ENCODE data around the gene SRD5A1. TPM values are rescaled to one million over a fixed set of nuclear protein-coding genes. Genes with fewer than 3 reads are reported as not detected.
A peak's percentile ranks its signal among the peaks of the same experiment; 100 is the strongest.

SRD5A1 gene, protein sequence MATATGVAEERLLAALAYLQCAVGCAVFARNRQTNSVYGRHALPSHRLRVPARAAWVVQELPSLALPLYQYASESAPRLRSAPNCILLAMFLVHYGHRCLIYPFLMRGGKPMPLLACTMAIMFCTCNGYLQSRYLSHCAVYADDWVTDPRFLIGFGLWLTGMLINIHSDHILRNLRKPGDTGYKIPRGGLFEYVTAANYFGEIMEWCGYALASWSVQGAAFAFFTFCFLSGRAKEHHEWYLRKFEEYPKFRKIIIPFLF
- 17.8 TPM for polyA plus RNA-seq (2013, experiment 1 of 2; ENCODE audit: insufficient read length)
- 16.4 TPM for polyA plus RNA-seq (2013, experiment 2 of 2; ENCODE audit: insufficient read length)

- peak; percentile 88 for DNase-seq
Observed at GRCh38 chr5:6632888-6633468, at the start of gene SRD5A1, which contains the start of gene NSUN2. Gene SRD5A1, plus strand, starts transcription at chr5:6633440. Its CDS starts 137 bp downstream, at chr5:6633577. Gene NSUN2, minus strand, starts transcription at chr5:6633044. Its CDS starts 65 bp downstream, at chr5:6632979.

DNA sequence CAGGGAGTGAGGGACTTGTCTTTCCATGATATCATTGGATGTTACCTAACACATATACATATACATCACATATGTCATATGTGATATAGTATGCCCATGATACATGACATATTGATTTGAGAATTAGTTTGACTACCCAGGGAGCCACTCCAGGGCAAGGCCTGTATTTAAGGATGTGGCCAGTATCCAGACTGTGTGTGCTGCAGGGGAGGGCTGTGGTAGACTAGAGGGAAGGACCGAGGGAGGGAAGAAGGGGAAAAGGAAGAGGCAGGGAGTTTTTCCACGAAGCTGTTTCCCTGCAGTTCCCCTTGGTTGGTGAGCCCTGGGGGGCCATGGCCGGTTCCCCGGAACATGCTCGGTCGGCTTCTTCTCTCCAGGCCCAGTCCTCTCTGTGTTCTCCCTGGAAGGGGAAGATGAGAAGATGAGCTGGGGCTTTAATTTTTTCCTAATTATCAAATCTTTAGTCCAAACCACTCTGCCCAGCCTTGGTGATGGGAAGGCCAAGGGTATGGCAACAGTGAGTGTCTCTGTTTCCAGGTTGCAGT is 49.1 kb upstream of the SRD5A1 start:
- no peak for DNase-seq

- DNase-seq = no peak
Observed at GRCh38 chr5:6584727-6585126, 48.5 kb upstream of the SRD5A1 start.

GRCh38 chr5:6585168-6585567 is 48.1 kb upstream of the SRD5A1 start:
- DNase-seq = no peak

GRCh38 chr5:6585939-6586646 is 47.1 kb upstream of the SRD5A1 start:
- no peak for DNase-seq

- no peak for DNase-seq
Observed at GRCh38 chr5:6586647-6587042, 46.6 kb upstream of the SRD5A1 start.

DNA sequence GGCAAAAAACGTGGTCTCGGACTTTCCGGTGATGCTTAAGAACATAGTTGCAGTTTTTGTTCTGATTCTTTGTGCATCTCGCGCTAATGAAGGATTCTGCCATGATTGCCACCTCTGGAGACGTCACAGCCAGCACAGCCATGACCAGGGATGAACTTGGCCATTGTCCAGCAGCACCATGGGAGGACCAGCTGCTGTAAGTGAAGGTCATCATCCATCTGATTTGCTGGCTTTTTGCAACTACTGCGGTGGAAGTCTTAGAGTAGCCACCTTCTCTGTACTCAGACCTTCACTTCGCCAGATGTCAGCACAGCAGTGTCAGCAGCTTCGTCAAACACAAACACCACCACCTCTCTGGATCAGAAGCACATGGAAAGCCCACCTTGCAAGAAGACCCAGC is 46.1 kb upstream of the SRD5A1 start:
- DNase-seq = no peak

- DNase-seq = no peak
Observed at GRCh38 chr5:6590581-6590980, 42.7 kb upstream of the SRD5A1 start.

GRCh38 chr5:6591671-6592288 is 41.5 kb upstream of the SRD5A1 start:
- DNase-seq = no peak

DNA sequence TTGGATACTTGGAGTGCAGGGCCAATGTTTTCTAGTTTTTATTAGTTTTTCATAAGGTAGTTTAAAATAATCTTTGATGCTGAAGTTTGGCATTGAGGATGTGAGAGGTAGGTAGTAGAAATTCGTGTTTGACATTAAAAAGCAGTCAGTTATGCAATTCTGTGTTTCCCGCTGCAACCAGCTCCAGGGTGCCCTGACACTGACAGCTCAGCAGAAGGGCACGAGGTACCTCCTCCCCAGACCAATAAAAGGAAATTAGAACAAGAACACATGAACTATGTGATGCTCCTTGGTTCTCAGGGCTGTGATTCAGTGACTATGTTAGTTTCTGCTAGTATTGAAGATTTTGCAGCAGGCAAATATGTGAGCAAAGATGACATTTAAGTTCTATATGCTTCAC is 40.6 kb upstream of the SRD5A1 start:
- DNase-seq = no peak

DNA sequence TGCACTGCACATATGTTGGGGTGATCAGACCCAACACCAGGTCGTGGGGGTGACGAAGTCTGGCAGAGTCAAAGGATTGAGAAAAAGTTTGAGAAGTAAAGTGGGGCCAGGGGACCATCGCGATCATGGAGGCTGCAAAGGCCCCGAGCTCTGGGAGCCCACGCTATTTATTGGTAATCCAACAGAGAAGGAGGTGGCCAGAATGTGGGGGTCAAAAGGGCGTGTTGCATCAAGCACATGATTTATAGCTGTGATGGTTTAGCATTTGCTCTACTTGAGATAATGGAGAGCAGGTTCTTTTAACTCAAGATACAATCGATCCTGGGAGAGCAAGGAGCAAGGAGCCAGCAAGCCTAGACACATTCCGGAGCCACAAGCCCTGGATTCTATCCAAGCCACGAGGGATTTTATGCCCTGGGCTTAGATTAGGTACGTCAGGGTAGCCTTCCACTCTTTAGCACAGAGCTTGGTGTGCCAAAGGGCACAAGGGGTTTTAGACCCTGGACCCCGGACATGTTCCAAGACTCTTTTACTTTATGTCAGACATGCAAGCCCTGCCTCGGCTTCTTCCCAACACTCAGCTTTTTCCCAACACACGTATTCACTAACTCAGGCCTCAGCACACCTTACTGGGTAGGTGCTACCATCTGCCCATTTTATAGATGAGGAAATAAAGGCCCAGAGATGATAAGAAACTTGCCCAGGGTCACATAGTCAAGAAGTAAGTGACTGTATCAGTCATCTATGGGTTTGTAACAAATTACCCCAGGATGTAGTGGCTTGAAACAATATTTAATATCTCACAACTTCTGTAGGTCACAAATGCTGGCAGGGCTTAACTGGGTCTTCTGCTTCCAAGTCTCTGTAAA is 39.9 kb upstream of the SRD5A1 start:
- no peak for DNase-seq

DNA sequence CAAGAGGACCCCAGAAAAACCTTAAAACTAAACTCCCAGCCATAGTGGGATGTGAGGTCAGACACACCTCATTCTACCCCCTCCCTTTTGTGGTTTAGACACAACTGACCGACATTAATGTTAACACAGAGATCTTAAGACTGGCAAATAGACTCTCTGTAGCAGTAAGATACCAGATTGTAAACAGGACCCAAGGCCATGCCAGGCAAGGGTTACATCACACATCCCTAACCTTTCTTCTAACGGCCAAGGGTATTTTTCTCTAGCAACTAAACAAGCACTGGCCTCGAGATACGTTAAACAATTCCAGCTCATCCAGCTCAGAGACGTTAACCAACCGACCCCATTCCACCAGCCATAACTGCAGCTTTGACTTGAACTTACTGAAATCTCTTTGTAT is 39.2 kb upstream of the SRD5A1 start:
- DNase-seq = no peak

DNA sequence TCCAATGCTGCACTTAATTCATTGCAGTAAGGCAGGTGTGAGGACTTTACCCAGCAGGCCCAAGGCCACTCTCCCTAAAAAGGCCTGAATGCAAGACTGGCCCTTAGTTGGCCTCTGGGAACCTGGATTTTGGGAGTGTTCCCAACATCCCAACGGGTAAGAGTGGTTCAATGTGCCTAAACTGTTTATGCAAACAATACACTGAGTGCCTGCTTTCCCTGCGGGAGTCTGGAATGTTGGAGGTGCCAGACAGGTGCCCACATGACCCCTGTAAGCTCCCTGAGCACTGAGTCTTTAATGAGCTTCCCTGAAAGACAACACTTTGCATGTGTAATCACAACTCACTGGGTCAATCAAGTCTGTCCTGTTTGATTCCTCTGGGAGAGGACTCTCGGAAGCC is 37.8 kb upstream of the SRD5A1 start:
- no peak for DNase-seq

- no peak for DNase-seq
Observed at GRCh38 chr5:6596388-6596787, 36.9 kb upstream of the SRD5A1 start.

- no peak for DNase-seq
Observed at GRCh38 chr5:6597557-6597956, 35.7 kb upstream of the SRD5A1 start.

- DNase-seq = no peak
Observed at GRCh38 chr5:6598351-6598900, 34.8 kb upstream of the SRD5A1 start.

- DNase-seq = no peak
Observed at GRCh38 chr5:6599739-6600138, 33.5 kb upstream of the SRD5A1 start.

DNA sequence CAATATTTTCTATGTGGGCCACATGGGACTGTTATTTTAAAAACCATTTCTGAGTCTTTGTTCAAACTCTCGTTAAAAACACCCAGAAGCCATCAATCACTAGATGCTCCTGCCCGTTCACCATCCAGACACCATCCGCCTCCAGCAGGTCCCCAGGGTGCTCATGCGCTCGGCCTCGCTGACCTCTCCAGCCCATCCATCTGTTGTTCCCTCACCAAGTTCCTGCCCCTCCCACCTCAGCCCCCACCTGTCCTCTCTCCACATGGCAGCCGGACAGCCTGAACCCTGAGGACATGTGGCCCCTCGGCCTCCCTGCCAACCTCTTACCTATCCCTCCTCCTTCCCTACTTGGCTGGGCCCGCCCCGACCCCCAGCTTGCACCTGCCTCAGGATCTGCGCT is 32.0 kb upstream of the SRD5A1 start:
- no peak for DNase-seq

DNA sequence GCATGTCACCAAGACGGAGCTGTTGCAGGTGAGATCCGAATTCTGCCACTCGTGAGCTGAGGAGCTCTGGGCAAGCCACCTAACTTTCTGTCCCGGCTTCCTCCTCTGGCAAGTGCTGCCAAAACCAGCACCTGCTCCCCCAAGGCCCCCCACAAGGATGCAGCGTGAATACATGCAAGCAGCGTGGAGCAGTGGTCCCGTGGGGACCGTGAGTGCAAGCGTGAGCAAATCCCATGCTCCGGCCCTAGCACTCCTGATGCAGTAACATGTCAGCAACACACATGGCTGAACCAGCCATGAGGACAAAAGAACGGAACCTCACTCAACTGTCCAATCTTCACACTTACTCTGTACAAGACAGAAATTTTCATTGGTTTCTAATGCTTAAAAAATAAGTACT is 31.4 kb upstream of the SRD5A1 start:
- DNase-seq = no peak

DNA sequence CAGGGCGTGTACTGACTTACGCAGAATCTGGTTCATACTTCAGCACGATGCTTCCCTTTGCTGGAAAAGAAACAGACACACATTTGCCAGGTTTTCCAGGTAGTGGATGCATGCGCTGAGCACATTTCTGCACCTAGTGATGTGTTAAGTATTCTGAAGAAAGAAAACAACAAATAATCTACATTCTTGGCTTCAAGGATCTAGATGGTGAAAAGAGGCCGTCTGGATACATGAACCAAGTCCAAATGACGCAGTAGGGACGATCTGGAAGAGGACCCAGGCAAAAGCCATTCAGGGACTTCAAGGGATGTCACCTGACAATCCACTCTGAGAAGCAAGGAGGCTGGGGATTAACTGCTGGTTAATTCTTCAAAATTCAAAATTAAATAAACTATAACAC is 30.8 kb upstream of the SRD5A1 start:
- no peak for DNase-seq

- DNase-seq = no peak
Observed at GRCh38 chr5:6603643-6604042, 29.6 kb upstream of the SRD5A1 start.

- DNase-seq = no peak
Observed at GRCh38 chr5:6604341-6604740, 28.9 kb upstream of the SRD5A1 start.

All from fibroblast of skin of back (primary cell).